NCI-H1417 (cell line): ENCODE measurements around the gene WDCP.
A peak's percentile ranks its signal among the peaks of the same experiment; 100 is the strongest.

Experiments used
- DNase-seq, 3 experiments: peaks; one replicate each; lab custom pipeline; 2025; lab: John Stamatoyannopoulos, UW

Gene WDCP

GRCh38 chr2:23993736-23994269 lies 53.4 kb downstream of the WDCP start:
- no peak for DNase-seq

GRCh38 chr2:23992931-23993330 lies 54.3 kb downstream of the WDCP start:
- no peak for DNase-seq

- peak in 2 of 3 experiments; percentile 8 to 53 for DNase-seq
Observed at GRCh38 chr2:23988371-23988770, 58.8 kb downstream of the WDCP start.
